LNCAP (cell line): ENCODE data around the gene PUSL1.

Source experiments
- CTCF ChIP-seq: fragments of 450-650 bp; IDR thresholded peaks from 2 replicates; pipeline ENCODE4 v1.5.1; 2017; ENCODE audit warnings: mild to moderate bottlenecking

The PUSL1 gene

GRCh38 chr1:1345384-1345783 lies 37.0 kb downstream of the PUSL1 start:
- TF ChIP-seq CTCF: no peak

- no peak for TF ChIP-seq CTCF
Observed at GRCh38 chr1:1345860-1346500, 37.6 kb downstream of the PUSL1 start.

GRCh38 chr1:1346501-1346890 lies 38.1 kb downstream of the PUSL1 start:
- no peak for TF ChIP-seq CTCF

- no peak for TF ChIP-seq CTCF
Observed at GRCh38 chr1:1347026-1347595, 38.7 kb downstream of the PUSL1 start.

- TF ChIP-seq CTCF: no peak
Observed at GRCh38 chr1:1347663-1348419, 39.4 kb downstream of the PUSL1 start.

- no peak for TF ChIP-seq CTCF
Observed at GRCh38 chr1:1348420-1349255, 40.2 kb downstream of the PUSL1 start.

GRCh38 chr1:1349256-1350012 lies 41.0 kb downstream of the PUSL1 start, which contains the start of gene DVL1:
TSS of gene DVL1 (minus strand) at chr1:1349418. CDS start at chr1:1349065, 353 bp downstream.
- peak; percentile 44 for TF ChIP-seq CTCF
